GM21423 (cell line): Measurements from ENCODE around the gene NFKBIL1.
"Not testable (repeated sequence)": the region's sequence is repeated elsewhere in the genome, so short reads cannot be mapped to it uniquely, and the experiment has no call there.

ENCODE experiments used
- ATAC-seq: cut with Tn5 transposase; IDR thresholded peaks from one replicate; pipeline ENCODE4 v1.9.1; 2021; ENCODE audit warnings: mild to moderate bottlenecking, moderate library complexity; ENCODE audit not compliant: unreplicated experiment

Gene NFKBIL1

GRCh38 chr6:31534011-31534410 is 13.4 kb upstream of the NFKBIL1 start:
- no peak for ATAC-seq

GRCh38 chr6:31534521-31535040 is 12.8 kb upstream of the NFKBIL1 start:
- ATAC-seq, result no peak

- ATAC-seq, result no peak
Measured at GRCh38 chr6:31535538-31536324, 11.7 kb upstream of the NFKBIL1 start.

GRCh38 chr6:31538805-31539400 is 8.5 kb upstream of the NFKBIL1 start:
- no peak for ATAC-seq

GRCh38 chr6:31540640-31541039 is 6.8 kb upstream of the NFKBIL1 start:
- ATAC-seq, result no peak

- ATAC-seq, result no peak
Measured at GRCh38 chr6:31541059-31541657, 6.2 kb upstream of the NFKBIL1 start.

GRCh38 chr6:31541658-31542521 is 5.5 kb upstream of the NFKBIL1 start, which contains the start of gene DDX39B:
TSS of gene DDX39B (minus strand) at chr6:31542003. CDS start at chr6:31540532, 1,471 bp downstream.
- peak; percentile 70 for ATAC-seq

- no peak for ATAC-seq
Measured at GRCh38 chr6:31543639-31544038, 3.8 kb upstream of the NFKBIL1 start.

- no peak for ATAC-seq
Measured at GRCh38 chr6:31544676-31545075, 2.7 kb upstream of the NFKBIL1 start.

GRCh38 chr6:31545291-31545690 is 2.1 kb upstream of the NFKBIL1 start:
- no peak for ATAC-seq

GRCh38 chr6:31546339-31546957 is 960 bp upstream of the NFKBIL1 start, which contains the start of gene ATP6V1G2:
TSS of gene ATP6V1G2 (minus strand) at chr6:31546608. CDS start at chr6:31546559, 49 bp downstream.
- ATAC-seq, result peak; percentile 35

GRCh38 chr6:31547727-31548543 is 527 bp downstream of the NFKBIL1 start:
- no peak for ATAC-seq

- no peak for ATAC-seq
Measured at GRCh38 chr6:31548544-31548873, 1.1 kb downstream of the NFKBIL1 start.

GRCh38 chr6:31551371-31551770 is 4.0 kb downstream of the NFKBIL1 start:
- not testable (repeated sequence) for ATAC-seq

GRCh38 chr6:31556307-31556706 is 8.9 kb downstream of the NFKBIL1 start:
- ATAC-seq, result no peak

- ATAC-seq, result no peak
Measured at GRCh38 chr6:31557443-31558317, 10.3 kb downstream of the NFKBIL1 start.

- no peak for ATAC-seq
Measured at GRCh38 chr6:31558318-31558625, 10.9 kb downstream of the NFKBIL1 start.

- ATAC-seq, result no peak
Measured at GRCh38 chr6:31558631-31559500, 11.5 kb downstream of the NFKBIL1 start.
